GM12892 (cell line): ENCODE data around the gene ABLIM2.

ENCODE experiments used
- POLR2A ChIP-seq: IDR thresholded peaks from 2 replicates; pipeline ENCODE4 v1.6.1; 2011; ENCODE audit warnings: low read depth, low read length, control low read depth
- POLR2AphosphoS5 ChIP-seq: IDR thresholded peaks from 2 replicates; pipeline ENCODE4 v1.6.1; 2011; ENCODE audit warnings: low read depth, low read length, control low read depth
- TAF1 ChIP-seq: IDR thresholded peaks from 2 replicates; pipeline ENCODE4 v1.6.1; 2011; ENCODE audit warnings: low read depth, mild to moderate bottlenecking, control low read depth, low read length, borderline replicate concordance

DNA sequence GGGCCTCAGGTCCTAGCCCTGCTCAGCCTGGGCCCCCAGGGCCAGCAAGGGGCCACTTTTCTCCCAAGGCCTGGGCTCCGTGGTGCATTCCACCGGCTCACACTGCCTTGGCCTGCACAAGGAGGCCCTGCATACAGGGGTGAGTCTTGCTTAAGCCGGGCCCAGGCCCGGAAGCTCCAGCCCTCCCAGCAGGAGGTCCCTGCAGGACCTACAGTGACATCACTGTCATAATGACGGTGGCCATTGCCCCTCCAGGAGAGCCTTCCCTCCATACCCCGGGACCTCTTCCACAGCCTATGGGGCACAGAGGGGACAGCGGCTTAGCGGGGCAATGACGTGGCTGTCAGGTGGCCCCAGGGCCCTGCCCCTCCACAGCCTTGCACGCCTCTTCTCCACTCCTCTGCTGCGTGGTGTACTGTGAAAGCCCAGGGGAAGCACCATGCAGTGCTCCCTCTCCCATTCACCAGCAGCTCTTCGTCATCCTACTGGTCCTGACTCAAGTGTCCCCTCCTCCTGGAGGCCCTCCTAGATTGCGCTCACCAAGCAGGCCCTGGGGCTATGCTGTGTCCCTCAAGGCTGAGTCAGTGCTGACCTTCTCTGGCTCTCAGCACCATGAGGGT, 186.6 kb downstream of the ABLIM2 start:
- TF ChIP-seq POLR2A (no peak), POLR2AphosphoS5 (no peak), TAF1 (no peak)
